ENCODE results near the gene OR52E5.

Gene OR52E5

GRCh38 chr11:5880329-5880728 is 12.7 kb upstream of the OR52E5 start, which contains the start of gene OR52E4:
Gene OR52E4, plus strand, starts transcription at chr11:5880629. Its CDS starts 3,664 bp downstream, at chr11:5884293.
- DNase-seq (ENCODE audit: low read depth): no peak
- TF ChIP-seq CTCF (IDR thresholded peaks at IDR 0.05; ENCODE audit: low read depth, low read length, missing control alignments): no peak

GRCh38 chr11:5881756-5882155 is 11.3 kb upstream of the OR52E5 start:
- TF ChIP-seq CTCF (IDR thresholded peaks at IDR 0.05; ENCODE audit: low read depth, low read length, missing control alignments): no peak
- no peak overlapping the region for H3K4me3 ChIP-seq (ENCODE audit: low read depth, low read length)
- DNase-seq (ENCODE audit: low read depth): no peak

More at GRCh38 chr11:5880329-5880728, 12.7 kb upstream of the OR52E5 start, which contains the start of gene OR52E4:
- no peak within 1 kb of the TSS for H3K4me3 ChIP-seq (ENCODE audit: low read depth, low read length)

- no peak for TF ChIP-seq CTCF (IDR thresholded peaks at IDR 0.05; ENCODE audit: low read depth, low read length, missing control alignments)
- no peak overlapping the region for H3K4me3 ChIP-seq (ENCODE audit: low read depth, low read length)
- DNase-seq (ENCODE audit: low read depth): no peak
Measured at GRCh38 chr11:5887172-5887571, 5.8 kb upstream of the OR52E5 start.

GRCh38 chr11:5887661-5888060 is 5.3 kb upstream of the OR52E5 start:
- DNase-seq (ENCODE audit: low read depth): no peak
- no peak for TF ChIP-seq CTCF (IDR thresholded peaks at IDR 0.05; ENCODE audit: low read depth, low read length, missing control alignments)
- H3K4me3 ChIP-seq (ENCODE audit: low read depth, low read length): no peak overlapping the region

- H3K4me3 ChIP-seq (ENCODE audit: low read depth, low read length): no peak overlapping the region
- no peak for DNase-seq (ENCODE audit: low read depth)
- TF ChIP-seq CTCF (IDR thresholded peaks at IDR 0.05; ENCODE audit: low read depth, low read length, missing control alignments): peak; percentile 27
Measured at GRCh38 chr11:5891216-5891800, 1.7 kb upstream of the OR52E5 start.

- H3K4me3 ChIP-seq (ENCODE audit: low read depth, low read length): no peak overlapping the region
- TF ChIP-seq CTCF (IDR thresholded peaks at IDR 0.05; ENCODE audit: low read depth, low read length, missing control alignments): no peak
- no peak for DNase-seq (ENCODE audit: low read depth)
Measured at GRCh38 chr11:5899534-5899933, 6.5 kb downstream of the OR52E5 start.

- TF ChIP-seq CTCF (IDR thresholded peaks at IDR 0.05; ENCODE audit: low read depth, low read length, missing control alignments): no peak
- no peak for DNase-seq (ENCODE audit: low read depth)
- no peak overlapping the region for H3K4me3 ChIP-seq (ENCODE audit: low read depth, low read length)
Measured at GRCh38 chr11:5910540-5910939, 17.5 kb downstream of the OR52E5 start.

Data from GM12864 (cell line).